HUES64 (cell line): ENCODE data around the gene HECTD4.
"Not testable (repeated sequence)": the region's sequence is repeated elsewhere in the genome, so short reads cannot be mapped to it uniquely, and the experiment has no call there.

Experiments used
- H3K27ac ChIP-seq: 2 replicates; pipeline ENCODE4 v1.7.0; 2013; ENCODE audit warnings: low read depth, low read length, inconsistent platforms
- H3K27me3 ChIP-seq: 2 replicates; pipeline ENCODE4 v1.6.1; 2013; ENCODE audit warnings: mild to moderate bottlenecking, low read length; ENCODE audit not compliant: insufficient read depth
- H3K36me3 ChIP-seq: 2 replicates; pipeline ENCODE4 v1.6.1; 2013; ENCODE audit warnings: mild to moderate bottlenecking, low read length; ENCODE audit not compliant: insufficient read depth
- H3K4me1 ChIP-seq: 2 replicates; pipeline ENCODE4 v1.6.1; 2013; ENCODE audit warnings: mild to moderate bottlenecking, low read length, moderate library complexity; ENCODE audit not compliant: insufficient read depth
- H3K4me3 ChIP-seq: 2 replicates; pipeline ENCODE4 v1.5.1; 2013; ENCODE audit warnings: mild to moderate bottlenecking, low read length, moderate library complexity
- H3K9ac ChIP-seq: 2 replicates; pipeline ENCODE4 v1.6.1; 2013; ENCODE audit warnings: mild to moderate bottlenecking, low read depth, low read length
- H3K9me3 ChIP-seq: 2 replicates; pipeline ENCODE4 v1.6.1; 2013; ENCODE audit warnings: low read depth, low read length; ENCODE audit not compliant: insufficient read depth
- WGBS: fragments of 150-250, 120-280 bp; methylation state at CpG from one replicate; pipeline ENCODE4 v1.1.7; 2013; ENCODE audit warnings: missing lambda C conversion rate; 5-methylcytosine and 5-hydroxymethylcytosine counted together

Gene HECTD4

GRCh38 chr12:112401903-112402498 is 19.8 kb upstream of the HECTD4 start:
- Histone ChIP-seq H3K4me1 (no peaks in the 10 kb centered on the region; the same call in 1 of the 2 replicates), H3K4me3 (no peak overlapping the region), H3K9me3 (no peaks in the 10 kb centered on the region), H3K27ac (no peak overlapping the region), H3K36me3 (peaks cover 34% of the 10 kb centered on the region), H3K9ac (no peak overlapping the region), H3K27me3 (no peaks in the 10 kb centered on the region)
- WGBS = 77% methylated on average over 3 of the region's 5 CpGs

DNA sequence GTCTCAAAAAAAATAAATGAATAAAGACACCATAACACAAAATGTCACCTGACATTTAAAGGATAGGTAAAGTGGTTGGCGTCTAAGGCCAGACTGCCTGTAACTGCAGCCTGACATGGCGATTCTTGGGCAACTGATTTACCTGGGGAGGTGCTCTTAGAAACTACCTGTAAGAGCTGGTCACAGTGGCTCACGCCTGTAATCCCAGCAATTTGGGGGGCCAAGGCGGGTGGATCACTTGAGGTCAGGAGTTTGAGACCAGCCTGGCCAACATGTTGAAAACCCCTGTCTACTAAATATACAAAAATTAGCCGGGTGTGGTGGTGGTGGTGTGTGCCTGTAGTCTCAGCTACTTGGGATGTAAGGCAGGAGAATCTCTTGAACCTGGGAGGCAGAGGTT is 18.8 kb upstream of the HECTD4 start:
- no peaks in the 10 kb centered on the region for H3K27me3 ChIP-seq
- 95% methylated on average over 5 of the region's 5 CpGs for WGBS
- H3K4me1 ChIP-seq = no peaks in the 10 kb centered on the region
- H3K9ac ChIP-seq = no peak overlapping the region
- no peak overlapping the region for H3K27ac ChIP-seq
- no peak overlapping the region for H3K4me3 ChIP-seq
- peaks cover 24% of the 10 kb centered on the region for H3K36me3 ChIP-seq
- no peaks in the 10 kb centered on the region for H3K9me3 ChIP-seq

GRCh38 chr12:112393328-112393727 is 11.1 kb upstream of the HECTD4 start:
- H3K4me3 ChIP-seq = no peak overlapping the region
- H3K27me3 ChIP-seq = no peaks in the 10 kb centered on the region
- no peaks in the 10 kb centered on the region for H3K4me1 ChIP-seq
- no peaks in the 10 kb centered on the region for H3K9me3 ChIP-seq
- no peak overlapping the region for H3K27ac ChIP-seq
- WGBS = 96% methylated on average over 1 of the region's 1 CpG
- no peaks in the 10 kb centered on the region for H3K36me3 ChIP-seq
- H3K9ac ChIP-seq = no peak overlapping the region

DNA sequence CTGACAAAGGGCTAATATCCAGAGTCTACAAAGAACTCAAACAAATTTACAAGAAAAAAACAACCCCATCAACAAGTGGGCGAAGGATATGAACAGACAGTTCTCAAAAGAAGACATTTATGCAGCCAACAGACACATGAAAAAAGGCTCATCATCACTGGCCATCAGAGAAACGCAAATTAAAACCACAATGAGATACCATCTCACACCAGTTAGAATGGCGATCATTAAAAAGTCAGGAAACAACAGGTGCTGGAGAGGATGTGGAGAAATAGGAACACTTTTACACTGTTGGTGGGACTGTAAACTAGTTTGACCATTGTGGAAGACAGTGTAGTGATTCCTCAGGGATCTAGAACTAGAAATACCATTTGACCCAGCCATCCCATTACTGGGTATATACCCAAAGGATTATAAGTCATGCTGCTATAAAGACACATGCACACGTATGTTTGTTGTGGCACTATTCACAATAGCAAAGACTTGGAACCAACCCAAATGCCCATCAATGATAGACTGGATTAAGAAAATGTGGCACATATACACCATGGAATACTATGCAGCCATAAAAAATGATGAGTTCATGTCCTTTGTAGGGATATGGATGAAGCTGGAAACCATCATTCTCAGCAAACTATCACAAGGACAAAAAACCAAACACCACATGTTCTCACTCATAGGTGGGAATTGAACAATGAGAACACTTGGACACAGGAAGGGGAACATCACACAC is 7.9 kb upstream of the HECTD4 start:
- not testable (repeated sequence) for H3K4me3 ChIP-seq, H3K27ac ChIP-seq, H3K4me1 ChIP-seq, H3K9me3 ChIP-seq, H3K36me3 ChIP-seq, H3K27me3 ChIP-seq, H3K9ac ChIP-seq
- WGBS = 94% methylated on average over 2 of the region's 4 CpGs

GRCh38 chr12:112389228-112389627 is 7.0 kb upstream of the HECTD4 start:
- no peaks in the 10 kb centered on the region for H3K27me3 ChIP-seq
- no peak overlapping the region for H3K27ac ChIP-seq
- no peak overlapping the region for H3K9ac ChIP-seq
- whole genome bisulfite sequencing = 91% methylated on average over 4 of the region's 4 CpGs
- H3K9me3 ChIP-seq = no peaks in the 10 kb centered on the region
- H3K4me1 ChIP-seq = 0 out of 2 replicates have a peak, but pooled peaks cover 3% of the 10 kb centered on the region
- H3K4me3 ChIP-seq = no peak overlapping the region
- H3K36me3 ChIP-seq = no peaks in the 10 kb centered on the region

GRCh38 chr12:112386726-112387125 is 4.5 kb upstream of the HECTD4 start:
- H3K4me3 ChIP-seq = no peak overlapping the region
- 85% methylated on average over 3 of the region's 3 CpGs for WGBS
- no peaks in the 10 kb centered on the region for H3K27me3 ChIP-seq
- H3K9me3 ChIP-seq = no peaks in the 10 kb centered on the region
- 0 out of 2 replicates have a peak, but pooled peaks cover 3% of the 10 kb centered on the region for H3K4me1 ChIP-seq
- H3K27ac ChIP-seq = no peak overlapping the region
- no peaks in the 10 kb centered on the region for H3K36me3 ChIP-seq
- H3K9ac ChIP-seq = no peak overlapping the region

DNA sequence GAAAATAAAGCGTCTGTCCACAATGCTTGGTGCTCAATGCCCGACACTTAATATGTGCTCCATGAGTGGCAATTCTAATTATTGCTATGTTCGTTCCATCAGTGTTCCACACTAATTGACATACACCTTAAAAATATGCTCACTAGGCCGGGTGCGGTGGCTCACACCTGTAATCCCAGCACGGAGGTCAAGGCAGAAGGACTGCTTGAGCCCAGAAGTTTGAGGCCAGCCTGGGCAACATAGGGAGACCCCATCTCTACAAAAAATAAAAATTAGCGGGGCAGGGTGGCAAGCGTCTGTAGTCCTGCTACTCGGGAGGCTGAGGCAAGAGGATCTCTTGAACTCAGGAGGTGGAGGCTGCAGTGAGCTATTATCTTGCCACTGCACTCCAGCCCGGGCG is 635 bp upstream of the HECTD4 start:
- Histone ChIP-seq H3K36me3 (no peaks in the 10 kb centered on the region), H3K4me1 (peaks cover 3% of the 10 kb centered on the region; the same call in 1 of the 2 replicates), H3K4me3 (peak overlapping the region; percentile 92), H3K27me3 (no peaks in the 10 kb centered on the region), H3K27ac (peak overlapping the region; percentile 11; the same call in 1 of the 2 replicates), H3K9me3 (no peaks in the 10 kb centered on the region), H3K9ac (no peak overlapping the region)
- 96% methylated on average over 11 of the region's 11 CpGs for WGBS

DNA sequence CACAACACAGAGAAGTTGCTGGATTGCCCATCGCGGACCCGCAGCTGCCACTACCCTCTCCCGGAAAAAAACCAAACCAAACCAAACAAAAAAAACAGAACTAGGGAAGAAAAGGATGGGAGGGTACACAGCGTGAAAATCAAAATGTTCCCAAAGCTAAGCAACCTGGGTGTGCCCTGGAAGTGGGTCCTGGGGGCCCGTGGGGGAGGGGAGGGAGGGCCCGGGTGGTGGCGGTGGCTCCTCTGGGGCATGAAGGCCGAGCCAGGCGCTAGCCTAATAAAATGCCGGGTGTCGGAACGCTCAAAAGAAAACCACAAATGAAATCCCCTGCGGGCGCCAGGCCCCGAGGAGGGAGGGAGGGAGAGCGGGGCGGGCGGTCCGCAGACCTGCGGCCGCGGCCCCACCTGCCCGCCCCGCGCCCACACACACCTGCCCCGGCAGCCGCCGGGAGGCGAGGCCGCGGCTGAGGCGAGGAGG is 787 bp downstream of the HECTD4 start:
- no peaks in the 10 kb centered on the region for H3K36me3 ChIP-seq
- H3K4me1 ChIP-seq = no peaks in the 10 kb centered on the region; the same call in 1 of the 2 replicates
- H3K4me3 ChIP-seq = peak overlapping the region; percentile 92
- WGBS = under 1% methylated on average over 32 of the region's 33 CpGs
- H3K27ac ChIP-seq = peak overlapping the region; percentile 55; the same call in 1 of the 2 replicates
- no peaks in the 10 kb centered on the region for H3K9me3 ChIP-seq
- no peaks in the 10 kb centered on the region for H3K27me3 ChIP-seq
- peak overlapping the region; percentile 79 for H3K9ac ChIP-seq

DNA sequence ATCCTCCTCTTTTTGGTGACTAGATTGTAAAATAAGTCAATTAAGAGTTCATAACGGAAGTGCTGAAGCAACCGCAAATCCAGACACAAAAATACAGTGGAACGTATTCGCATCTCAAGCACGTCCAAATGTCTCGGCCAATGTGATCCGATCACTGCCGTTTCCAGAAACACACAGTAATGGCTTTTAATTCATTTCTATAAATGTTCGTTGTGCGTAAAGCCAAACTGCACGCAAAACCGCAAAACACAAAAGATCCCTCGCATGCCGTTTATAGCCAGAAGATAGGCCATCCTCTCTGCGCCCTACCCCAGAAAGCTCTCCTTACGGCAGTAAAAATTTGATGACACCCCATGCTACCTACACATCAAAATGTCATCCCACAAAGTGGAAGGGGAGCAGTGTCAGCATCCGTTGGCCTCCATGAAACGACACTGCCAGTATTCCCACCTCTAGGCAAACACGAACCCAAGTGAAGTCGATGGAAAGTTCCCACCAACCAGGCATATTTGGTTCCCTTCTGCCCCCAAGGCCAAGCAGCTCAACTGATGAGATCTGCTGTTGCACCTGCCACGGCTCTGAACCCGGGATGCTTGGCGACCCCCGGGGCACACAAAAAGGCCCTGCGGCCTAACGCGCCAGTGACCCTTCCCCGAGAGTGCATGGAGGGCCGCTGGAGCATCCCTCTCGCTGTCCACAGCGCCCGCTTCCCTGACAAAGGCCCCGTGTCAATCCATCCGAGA is 1.4 kb downstream of the HECTD4 start:
- Histone ChIP-seq H3K27me3 (no peaks in the 10 kb centered on the region), H3K4me3 (peak overlapping the region; percentile 92), H3K27ac (no peak overlapping the region), H3K4me1 (no peaks in the 10 kb centered on the region; the same call in 1 of the 2 replicates), H3K9ac (peak overlapping the region; percentile 79), H3K9me3 (no peaks in the 10 kb centered on the region), H3K36me3 (no peaks in the 10 kb centered on the region)
- 49% methylated on average over 34 of the region's 34 CpGs for WGBS

DNA sequence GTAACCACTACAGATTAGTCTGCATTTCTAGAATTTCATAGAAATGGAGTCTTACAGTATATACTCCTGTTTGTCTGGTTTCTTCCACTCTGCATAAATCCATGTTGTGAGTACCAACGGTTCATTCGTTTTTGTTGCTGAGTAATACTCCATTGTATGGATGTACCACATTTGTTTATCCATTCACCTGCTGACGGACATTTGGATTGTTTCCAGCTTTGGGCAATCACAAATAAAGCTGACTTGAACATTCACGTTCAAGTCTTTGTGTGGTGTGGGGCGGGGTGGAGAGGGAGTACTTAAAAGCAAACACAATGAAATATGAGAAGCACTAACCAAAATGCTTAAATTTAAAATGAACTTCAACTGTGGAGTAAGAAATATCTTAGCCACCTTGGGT is 7.1 kb downstream of the HECTD4 start:
- H3K36me3 ChIP-seq = no peaks in the 10 kb centered on the region; the same call in 1 of the 2 replicates
- H3K4me3 ChIP-seq = no peak overlapping the region
- H3K27ac ChIP-seq = no peak overlapping the region
- no peaks in the 10 kb centered on the region for H3K27me3 ChIP-seq
- 88% methylated on average over 4 of the region's 5 CpGs for WGBS
- no peak overlapping the region for H3K9ac ChIP-seq
- H3K4me1 ChIP-seq = no peaks in the 10 kb centered on the region
- H3K9me3 ChIP-seq = no peaks in the 10 kb centered on the region

DNA sequence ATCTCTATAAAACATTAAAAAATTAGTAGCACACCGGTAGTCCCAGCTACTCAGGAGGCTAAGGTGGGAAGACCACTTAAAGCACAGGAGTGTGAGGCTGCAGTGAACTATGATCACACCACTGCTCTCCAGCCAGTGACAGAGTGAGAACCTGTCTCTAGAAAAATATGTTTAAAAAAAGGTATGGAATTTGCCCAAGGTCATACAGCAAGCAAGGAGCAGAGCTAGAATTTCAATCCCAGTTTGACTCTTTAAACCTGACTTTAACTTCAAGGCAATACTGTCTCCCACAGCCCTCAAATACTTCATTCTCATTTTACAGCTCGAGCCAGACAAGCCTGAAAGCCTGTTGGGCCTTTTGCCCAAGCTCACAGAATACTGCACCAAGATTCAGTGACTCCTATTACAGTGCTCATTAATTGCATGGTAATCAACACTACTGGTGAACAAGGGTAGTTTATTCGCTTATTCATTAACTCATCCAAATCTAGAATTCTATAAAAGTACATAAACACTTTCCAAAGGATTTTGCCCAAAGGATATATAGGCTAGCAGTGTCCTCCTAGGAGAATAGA is 8.0 kb downstream of the HECTD4 start:
- Histone ChIP-seq H3K27me3 (no peaks in the 10 kb centered on the region), H3K27ac (no peak overlapping the region), H3K9me3 (no peaks in the 10 kb centered on the region), H3K9ac (no peak overlapping the region), H3K4me3 (no peak overlapping the region), H3K4me1 (no peaks in the 10 kb centered on the region), H3K36me3 (no peaks in the 10 kb centered on the region; the same call in 1 of the 2 replicates)
- 96% methylated on average over 3 of the region's 3 CpGs for WGBS
